Activated T-helper 2 cell treated with anti-CD3 and anti-CD28 coated beads, Interferon-gamma antibody, Interleukin-2, Interleukin-4, amounts not matched to agents 10 μg/mL and 5 μg/mL and 100 μg/mL, durations not matched to agents 14 hours and 24 hours and 36 hours (primary cell): ENCODE results near the gene PSMD5. TPM values are rescaled to one million over a fixed set of nuclear protein-coding genes. Genes with fewer than 3 reads are reported as not detected.
A peak's percentile ranks its signal among the peaks of the same experiment; 100 is the strongest.

Experiments used
- DNase-seq: peaks from one replicate; pipeline ENCODE4 v3.0.0; 2021; ENCODE audit warnings: low spot score
- H3K27ac Mint-ChIP-seq: one replicate; pipeline ENCODE4 v1.8.0; 2021; ENCODE audit warnings: mixed read lengths
- H3K27me3 Mint-ChIP-seq: one replicate; pipeline ENCODE4 v1.8.0; 2021; ENCODE audit warnings: low read depth, mixed read lengths
- H3K36me3 Mint-ChIP-seq: one replicate; pipeline ENCODE4 v1.8.0; 2021; ENCODE audit warnings: low read depth, mixed read lengths
- H3K4me1 Mint-ChIP-seq: one replicate; pipeline ENCODE4 v1.8.0; 2021; ENCODE audit warnings: low read depth, mixed read lengths
- H3K4me3 Mint-ChIP-seq: one replicate; pipeline ENCODE4 v1.8.0; 2021; ENCODE audit warnings: low read depth, mild to moderate bottlenecking, moderate library complexity, mixed read lengths
- H3K9me3 Mint-ChIP-seq: one replicate; pipeline ENCODE4 v1.8.0; 2021; ENCODE audit warnings: mixed read lengths
- intact Hi-C: fragments of 100-400 bp; cut with micrococcal nuclease; formaldehyde crosslinking; loops from one replicate; pipeline ENCODE4 v1.15.1; 2023
- total RNA-seq: library from RNA; stranded (reverse); gene quantifications from 2 replicates; pipeline ENCODE4 v1.2.3, GENCODE V29; 2022

Gene PSMD5
- total RNA-seq, 1 donor from 2014 or later = 67.9 TPM

DNA sequence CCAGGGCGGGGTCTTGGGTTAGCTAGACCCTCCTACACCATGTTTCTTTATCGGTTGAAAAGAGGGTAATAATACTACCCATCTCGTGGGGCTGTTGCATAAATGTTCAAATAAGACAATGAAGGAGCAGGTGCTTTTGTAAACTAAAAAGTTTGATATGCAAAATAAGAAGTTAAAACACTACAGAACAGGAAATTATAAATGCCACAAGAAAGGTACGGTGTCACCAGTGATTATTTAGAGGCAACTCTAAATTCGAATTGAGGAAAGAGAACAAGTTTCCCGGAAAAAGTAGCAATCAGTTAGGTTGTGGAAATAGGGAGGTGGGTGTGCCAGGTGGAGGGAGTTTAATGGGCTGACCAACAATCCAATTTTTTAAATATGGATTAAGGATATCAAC, 36.7 kb upstream of the PSMD5 start:
- peak overlapping the region; percentile 93 for H3K27ac Mint-ChIP-seq
- no peaks in the 10 kb centered on the region for H3K9me3 Mint-ChIP-seq
- no peaks in the 10 kb centered on the region for H3K27me3 Mint-ChIP-seq
- H3K36me3 Mint-ChIP-seq = peaks cover 44% of the 10 kb centered on the region
- peak overlapping the region; percentile 88 for H3K4me3 Mint-ChIP-seq
- peaks cover 68% of the 10 kb centered on the region for H3K4me1 Mint-ChIP-seq
- intact Hi-C loops = no loop called here
- DNase-seq = no peak

- H3K27me3 Mint-ChIP-seq = no peaks in the 10 kb centered on the region
- peak overlapping the region; percentile 93 for H3K27ac Mint-ChIP-seq
- H3K9me3 Mint-ChIP-seq = no peaks in the 10 kb centered on the region
- peaks cover 45% of the 10 kb centered on the region for H3K36me3 Mint-ChIP-seq
- H3K4me3 Mint-ChIP-seq = peak overlapping the region; percentile 88
- intact Hi-C loops = no loop called here
- no peak for DNase-seq
- peaks cover 69% of the 10 kb centered on the region for H3K4me1 Mint-ChIP-seq
Observed at GRCh38 chr9:120878188-120879130, 35.7 kb upstream of the PSMD5 start.

DNA sequence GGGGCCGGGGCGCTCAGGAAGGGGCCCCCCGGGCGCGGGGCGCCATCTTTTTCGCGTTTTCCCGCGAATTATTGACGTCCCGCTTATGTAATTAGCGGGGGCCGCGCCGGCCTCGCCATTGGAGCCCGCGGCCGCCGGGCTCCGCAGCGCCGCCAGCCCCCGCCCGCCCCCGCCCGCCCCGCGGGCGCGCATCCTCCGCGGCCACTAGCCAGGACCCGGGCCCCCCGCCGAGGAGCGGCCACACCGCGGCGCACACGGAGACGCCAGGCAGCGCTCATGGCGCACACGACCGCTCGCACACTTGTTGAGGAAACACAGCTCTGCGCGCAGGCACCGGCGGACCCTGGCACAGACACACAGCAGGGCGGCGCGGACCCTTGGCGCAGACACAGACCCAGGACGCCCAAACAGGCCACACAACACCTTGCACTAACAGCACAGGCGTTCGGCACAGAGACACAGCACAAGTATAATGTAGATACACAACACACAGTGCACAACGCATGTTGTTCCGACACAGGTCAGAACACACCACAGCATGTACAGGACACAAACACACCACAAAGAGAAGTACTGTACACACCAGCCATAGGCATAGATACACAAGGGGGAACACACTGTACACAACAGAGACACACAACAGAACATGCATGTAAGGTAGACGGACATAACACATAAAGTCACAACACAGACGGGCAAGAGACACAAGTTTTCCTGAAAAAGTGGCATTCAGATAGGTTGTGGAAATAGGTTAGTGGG, 34.7 kb upstream of the PSMD5 start:
- H3K9me3 Mint-ChIP-seq = no peaks in the 10 kb centered on the region
- H3K27ac Mint-ChIP-seq = peak overlapping the region; percentile 93
- H3K4me1 Mint-ChIP-seq = peaks cover 70% of the 10 kb centered on the region
- intact Hi-C loops = loop anchor here (1.0 to 2.0 kb wide), 2 partner anchors 35 to 54 kb away; partner anchors contain the start of gene PSMD5
- peak; percentile 76 for DNase-seq
- no peaks in the 10 kb centered on the region for H3K27me3 Mint-ChIP-seq
- H3K36me3 Mint-ChIP-seq = peaks cover 55% of the 10 kb centered on the region
- H3K4me3 Mint-ChIP-seq = peak overlapping the region; percentile 88

DNA sequence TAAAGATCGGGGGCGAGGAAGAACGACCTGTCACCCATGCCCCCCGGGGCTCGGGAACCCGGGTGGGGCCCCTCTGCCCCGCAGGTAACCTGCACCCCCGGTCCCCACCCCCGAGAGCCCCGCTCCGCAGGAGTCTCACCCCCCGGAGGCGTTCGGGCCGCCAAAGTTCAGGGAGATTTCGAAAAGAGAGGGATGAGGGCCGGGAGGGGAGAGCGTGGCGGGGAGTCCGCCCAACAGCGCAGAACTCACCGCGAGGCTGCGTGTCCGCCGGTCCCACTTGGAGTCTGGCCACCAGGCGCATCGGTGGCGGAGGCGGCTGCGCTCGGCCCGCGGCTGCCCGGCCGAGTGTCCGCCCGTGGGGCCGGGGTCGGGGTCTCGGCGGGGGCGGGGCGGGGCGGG, 34.1 kb upstream of the PSMD5 start, which contains the start of gene PHF19:
Gene PHF19 (minus strand): TSS at position 347 of the 399 bp plus-strand sequence. CDS start 2,447 bp downstream, outside the sequence.
- Mint-ChIP-seq H3K4me1 (peaks cover 74% of the 10 kb centered on the region), H3K27me3 (no peaks in the 10 kb centered on the region), H3K27ac (peak within 1 kb of the TSS; percentile 93), H3K9me3 (no peaks in the 10 kb centered on the region), H3K36me3 (peaks cover 62% of the 10 kb centered on the region), H3K4me3 (peak within 1 kb of the TSS; percentile 88)
- intact Hi-C loops = loop anchor here (1.0 to 2.0 kb wide), 5 partner anchors 9 to 54 kb away; partner anchors contain the start of gene PSMD5
- DNase-seq = peak; percentile 57

GRCh38 chr9:120875954-120876841, 33.5 kb upstream of the PSMD5 start:
- intact Hi-C loops = loop anchor here (1.0 to 2.0 kb wide), 4 partner anchors 8 to 51 kb away; partner anchors contain the start of gene PSMD5
- H3K36me3 Mint-ChIP-seq = peaks cover 62% of the 10 kb centered on the region

DNA sequence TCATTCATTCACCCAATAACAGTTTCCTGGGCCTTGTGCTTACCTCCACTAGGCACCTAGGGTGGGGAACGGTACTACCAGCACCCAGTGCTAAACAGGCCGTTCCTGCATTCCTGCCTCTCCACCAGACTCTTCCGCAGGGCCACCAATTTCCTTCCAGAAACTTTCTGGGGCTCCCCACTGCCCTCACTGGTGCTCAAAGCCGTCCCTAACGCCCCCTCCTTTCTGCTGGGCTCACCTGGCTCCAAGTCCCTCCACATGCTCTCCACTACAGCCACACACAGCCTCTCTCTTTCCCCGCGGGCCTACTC, 32.9 kb upstream of the PSMD5 start:
- Mint-ChIP-seq H3K27ac (peak overlapping the region; percentile 93), H3K36me3 (peaks cover 66% of the 10 kb centered on the region), H3K4me3 (peak overlapping the region; percentile 87), H3K9me3 (no peaks in the 10 kb centered on the region), H3K27me3 (no peaks in the 10 kb centered on the region), H3K4me1 (peaks cover 73% of the 10 kb centered on the region)
- no peak for DNase-seq
- intact Hi-C loops = no loop called here

More at GRCh38 chr9:120875954-120876841, 33.5 kb upstream of the PSMD5 start:
- Mint-ChIP-seq H3K27ac (peak overlapping the region; percentile 93), H3K9me3 (no peaks in the 10 kb centered on the region), H3K27me3 (no peaks in the 10 kb centered on the region), H3K4me1 (peaks cover 72% of the 10 kb centered on the region), H3K4me3 (peak overlapping the region; percentile 87)
- DNase-seq = peak; percentile 90

DNA sequence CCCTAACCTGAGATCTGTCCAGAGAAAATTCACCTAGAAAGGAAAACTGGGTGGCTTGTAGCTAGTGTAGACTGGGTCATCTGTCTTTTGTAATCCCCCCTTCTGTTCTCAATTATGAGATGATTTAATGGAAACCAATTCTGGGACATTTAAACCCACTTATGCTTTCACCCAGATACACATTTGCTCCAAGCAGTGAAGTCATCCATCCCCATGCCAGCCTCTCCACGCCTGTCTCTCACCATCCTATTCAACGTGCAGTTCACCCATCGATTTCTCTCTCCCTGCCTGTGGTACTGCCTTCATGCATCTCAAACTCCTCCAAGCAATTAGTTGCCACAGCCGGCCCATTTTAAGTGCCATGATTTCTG, 32.5 kb upstream of the PSMD5 start:
- H3K9me3 Mint-ChIP-seq = no peaks in the 10 kb centered on the region
- no peak for DNase-seq
- peak overlapping the region; percentile 87 for H3K4me3 Mint-ChIP-seq
- peak overlapping the region; percentile 93 for H3K27ac Mint-ChIP-seq
- H3K4me1 Mint-ChIP-seq = peaks cover 71% of the 10 kb centered on the region
- H3K27me3 Mint-ChIP-seq = no peaks in the 10 kb centered on the region
- intact Hi-C loops = no loop called here
- peaks cover 68% of the 10 kb centered on the region for H3K36me3 Mint-ChIP-seq

DNA sequence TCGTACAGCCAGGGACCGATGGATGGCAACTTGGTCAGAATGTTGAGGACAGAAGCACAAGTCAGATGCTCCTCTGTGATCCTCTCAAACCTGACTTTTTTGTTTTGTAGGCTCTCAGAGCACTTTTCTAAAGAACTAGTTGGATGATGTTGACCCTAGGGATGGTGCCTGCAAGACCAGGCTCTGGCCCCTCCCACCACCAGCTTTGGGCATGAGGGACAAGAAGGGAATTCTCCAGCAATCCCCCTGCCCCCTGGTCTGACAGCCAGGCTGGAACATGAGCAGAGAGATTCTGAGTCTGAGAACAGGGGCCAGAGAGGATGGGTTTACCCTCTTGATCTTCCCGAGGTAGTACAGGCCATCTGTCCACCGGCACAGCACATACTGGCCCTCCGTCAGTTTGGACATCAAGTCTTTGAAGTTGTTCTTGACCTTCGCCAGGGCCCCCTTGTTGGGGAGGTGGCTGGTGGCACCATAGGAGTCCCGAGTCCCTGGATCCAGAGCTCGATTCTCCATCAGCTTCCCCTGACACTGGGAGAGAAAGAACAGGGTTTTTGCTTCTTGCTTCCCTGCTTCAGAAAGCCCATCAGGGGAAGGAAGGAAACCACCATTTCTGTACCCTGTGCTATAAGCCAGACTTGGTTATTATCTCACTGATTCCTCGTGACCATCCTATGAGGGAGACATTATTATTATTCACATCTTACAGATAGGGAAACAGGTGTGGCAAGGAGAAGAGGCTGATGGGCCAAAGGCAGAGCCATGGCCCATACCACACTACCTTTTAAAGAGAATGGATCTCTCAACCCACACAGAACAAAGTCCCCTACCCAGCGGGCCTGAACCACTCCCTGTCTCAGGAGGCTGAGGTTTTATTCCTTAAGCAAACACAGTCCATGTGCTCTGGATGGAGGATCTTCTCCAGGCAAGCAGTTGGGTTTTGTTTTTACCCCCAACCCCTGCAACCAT, 31.8 kb upstream of the PSMD5 start:
- Mint-ChIP-seq H3K36me3 (peaks cover 70% of the 10 kb centered on the region), H3K4me3 (peak overlapping the region; percentile 87), H3K27me3 (no peaks in the 10 kb centered on the region), H3K27ac (peak overlapping the region; percentile 93), H3K4me1 (peaks cover 71% of the 10 kb centered on the region), H3K9me3 (no peaks in the 10 kb centered on the region)
- intact Hi-C loops = no loop called here
- no peak for DNase-seq

GRCh38 chr9:120873512-120873911, 30.8 kb upstream of the PSMD5 start:
- Mint-ChIP-seq H3K36me3 (peaks cover 71% of the 10 kb centered on the region), H3K27ac (peak overlapping the region; percentile 93), H3K9me3 (no peaks in the 10 kb centered on the region), H3K4me3 (peak overlapping the region; percentile 87), H3K4me1 (peaks cover 67% of the 10 kb centered on the region), H3K27me3 (no peaks in the 10 kb centered on the region)
- intact Hi-C loops = no loop called here
- no peak for DNase-seq

GRCh38 chr9:120872791-120873502, 30.2 kb upstream of the PSMD5 start:
- Mint-ChIP-seq H3K27ac (peak overlapping the region; percentile 93), H3K27me3 (no peaks in the 10 kb centered on the region), H3K36me3 (peaks cover 77% of the 10 kb centered on the region), H3K4me3 (no peak overlapping the region), H3K4me1 (peaks cover 67% of the 10 kb centered on the region), H3K9me3 (no peaks in the 10 kb centered on the region)
- intact Hi-C loops = no loop called here
- no peak for DNase-seq

- intact Hi-C loops = no loop called here
Observed at GRCh38 chr9:120870206-120870605, 27.5 kb upstream of the PSMD5 start.

More at GRCh38 chr9:120870206-120870605, 27.5 kb upstream of the PSMD5 start:
- H3K9me3 Mint-ChIP-seq = no peaks in the 10 kb centered on the region
- H3K27me3 Mint-ChIP-seq = no peaks in the 10 kb centered on the region
- H3K27ac Mint-ChIP-seq = peak overlapping the region; percentile 91
- DNase-seq = no peak
- H3K36me3 Mint-ChIP-seq = peaks cover 78% of the 10 kb centered on the region
- H3K4me1 Mint-ChIP-seq = peaks cover 54% of the 10 kb centered on the region
- H3K4me3 Mint-ChIP-seq = peak overlapping the region; percentile 10
